ENCODE measurements around the gene SBDS.
"Not testable (repeated sequence)": the region's sequence is repeated elsewhere in the genome, so short reads cannot be mapped to it uniquely, and the experiment has no call there.

The SBDS gene

GRCh38 chr7:67014076-67014622 is 18.8 kb upstream of the SBDS start:
- in situ Hi-C loops (cut with MboI; ENCODE audit: low sequenced_read_pairs); H3K4me1 ChIP-seq: not testable (repeated sequence)
- peaks cover 24% of the 10 kb centered on the region for H3K36me3 ChIP-seq (replicated peaks)

GRCh38 chr7:67009677-67010076 is 14.3 kb upstream of the SBDS start:
- H3K27me3 ChIP-seq (ENCODE audit: low read depth); DNase-seq (ENCODE audit: low spot score in 2 of 2); H3K4me3 ChIP-seq; H3K9me3 ChIP-seq; in situ Hi-C loops (cut with MboI; ENCODE audit: low sequenced_read_pairs); H3K4me1 ChIP-seq: not testable (repeated sequence)
- H3K36me3 ChIP-seq (replicated peaks): peaks cover 15% of the 10 kb centered on the region

More at GRCh38 chr7:67014076-67014622, 18.8 kb upstream of the SBDS start:
- not testable (repeated sequence) for H3K9me3 ChIP-seq; H3K4me3 ChIP-seq; H3K27me3 ChIP-seq (ENCODE audit: low read depth); DNase-seq (ENCODE audit: low spot score in 2 of 2)

- Histone ChIP-seq H3K4me3 (no peak overlapping the region), H3K27me3 (ENCODE audit: low read depth) (no peaks in the 10 kb centered on the region), H3K36me3 (replicated peaks) (peaks cover 14% of the 10 kb centered on the region), H3K4me1 (no peaks in the 10 kb centered on the region), H3K9me3 (no peaks in the 10 kb centered on the region)
- in situ Hi-C loops (cut with MboI; ENCODE audit: low sequenced_read_pairs): no loop called here
- DNase-seq (ENCODE audit: low spot score in 2 of 2): no peak
Observed at GRCh38 chr7:67008260-67008659, 12.9 kb upstream of the SBDS start.

- DNase-seq (ENCODE audit: low spot score in 2 of 2): peak in 1 of 2 experiments; percentile 14
- Histone ChIP-seq H3K27me3 (ENCODE audit: low read depth) (no peaks in the 10 kb centered on the region), H3K4me3 (no peak overlapping the region), H3K9me3 (no peaks in the 10 kb centered on the region), H3K36me3 (replicated peaks) (peaks cover 12% of the 10 kb centered on the region), H3K4me1 (no peaks in the 10 kb centered on the region)
- in situ Hi-C loops (cut with MboI; ENCODE audit: low sequenced_read_pairs): no loop called here
Observed at GRCh38 chr7:67006965-67007364, 11.6 kb upstream of the SBDS start.

GRCh38 chr7:67004145-67004544 is 8.8 kb upstream of the SBDS start:
- H3K4me1 ChIP-seq; in situ Hi-C loops (cut with MboI; ENCODE audit: low sequenced_read_pairs); H3K27me3 ChIP-seq (ENCODE audit: low read depth); H3K4me3 ChIP-seq; DNase-seq (ENCODE audit: low spot score in 2 of 2); H3K36me3 ChIP-seq (replicated peaks); H3K9me3 ChIP-seq: not testable (repeated sequence)

- H3K27me3 ChIP-seq (ENCODE audit: low read depth); H3K36me3 ChIP-seq (replicated peaks); in situ Hi-C loops (cut with MboI; ENCODE audit: low sequenced_read_pairs); H3K4me1 ChIP-seq; H3K4me3 ChIP-seq; H3K9me3 ChIP-seq; DNase-seq (ENCODE audit: low spot score in 2 of 2): not testable (repeated sequence)
Observed at GRCh38 chr7:67000601-67001258, 5.3 kb upstream of the SBDS start.

GRCh38 chr7:66996444-66997191 is 1.2 kb upstream of the SBDS start, which contains the start of gene TYW1:
Gene TYW1, plus strand, starts transcription at chr7:66996833. Its CDS starts 146 bp downstream, at chr7:66996979.
- H3K36me3 ChIP-seq (replicated peaks): peaks cover 13% of the 10 kb centered on the region
- peak within 1 kb of the TSS; percentile 92 for H3K4me3 ChIP-seq
- in situ Hi-C loops (cut with MboI; ENCODE audit: low sequenced_read_pairs); H3K4me1 ChIP-seq; H3K9me3 ChIP-seq; H3K27me3 ChIP-seq (ENCODE audit: low read depth): not testable (repeated sequence)
- peak; percentile 94 to 99 for DNase-seq (ENCODE audit: low spot score in 2 of 2)

GRCh38 chr7:66994691-66995049 is 716 bp downstream of the SBDS start:
- H3K9me3 ChIP-seq; H3K27me3 ChIP-seq (ENCODE audit: low read depth); in situ Hi-C loops (cut with MboI; ENCODE audit: low sequenced_read_pairs); H3K4me1 ChIP-seq: not testable (repeated sequence)
- peak; percentile 9 to 54 for DNase-seq (ENCODE audit: low spot score in 2 of 2)
- peak overlapping the region; percentile 92 for H3K4me3 ChIP-seq
- H3K36me3 ChIP-seq (replicated peaks): peaks cover 19% of the 10 kb centered on the region

GRCh38 chr7:66994051-66994450 is 1.3 kb downstream of the SBDS start:
- peak overlapping the region; percentile 92 for H3K4me3 ChIP-seq
- H3K4me1 ChIP-seq; in situ Hi-C loops (cut with MboI; ENCODE audit: low sequenced_read_pairs); DNase-seq (ENCODE audit: low spot score in 2 of 2); H3K27me3 ChIP-seq (ENCODE audit: low read depth); H3K9me3 ChIP-seq: not testable (repeated sequence)
- peaks cover 19% of the 10 kb centered on the region for H3K36me3 ChIP-seq (replicated peaks)

- H3K4me1 ChIP-seq; in situ Hi-C loops (cut with MboI; ENCODE audit: low sequenced_read_pairs); H3K4me3 ChIP-seq; H3K9me3 ChIP-seq; H3K27me3 ChIP-seq (ENCODE audit: low read depth); DNase-seq (ENCODE audit: low spot score in 2 of 2): not testable (repeated sequence)
- peaks cover 31% of the 10 kb centered on the region for H3K36me3 ChIP-seq (replicated peaks)
Observed at GRCh38 chr7:66989552-66989951, 5.8 kb downstream of the SBDS start.

GRCh38 chr7:66980336-66980735 is 15.1 kb downstream of the SBDS start:
- in situ Hi-C loops (cut with MboI; ENCODE audit: low sequenced_read_pairs); H3K4me3 ChIP-seq; DNase-seq (ENCODE audit: low spot score in 2 of 2): not testable (repeated sequence)

GRCh38 chr7:66979013-66979412 is 16.4 kb downstream of the SBDS start:
- not testable (repeated sequence) for DNase-seq (ENCODE audit: low spot score in 2 of 2)

More at GRCh38 chr7:66980336-66980735, 15.1 kb downstream of the SBDS start:
- H3K36me3 ChIP-seq (replicated peaks); H3K27me3 ChIP-seq (ENCODE audit: low read depth); H3K9me3 ChIP-seq; H3K4me1 ChIP-seq: not testable (repeated sequence)

GRCh38 chr7:66978312-66978711 is 17.1 kb downstream of the SBDS start:
- H3K9me3 ChIP-seq; in situ Hi-C loops (cut with MboI; ENCODE audit: low sequenced_read_pairs); H3K4me3 ChIP-seq; H3K4me1 ChIP-seq; H3K36me3 ChIP-seq (replicated peaks); DNase-seq (ENCODE audit: low spot score in 2 of 2); H3K27me3 ChIP-seq (ENCODE audit: low read depth): not testable (repeated sequence)

More at GRCh38 chr7:66979013-66979412, 16.4 kb downstream of the SBDS start:
- H3K4me1 ChIP-seq; H3K9me3 ChIP-seq; H3K27me3 ChIP-seq (ENCODE audit: low read depth); H3K4me3 ChIP-seq; in situ Hi-C loops (cut with MboI; ENCODE audit: low sequenced_read_pairs); H3K36me3 ChIP-seq (replicated peaks): not testable (repeated sequence)

GRCh38 chr7:66974986-66975590 is 20.3 kb downstream of the SBDS start:
- peak in 1 of 2 experiments; percentile 40 for DNase-seq (ENCODE audit: low spot score in 2 of 2)
- peaks cover 2% of the 10 kb centered on the region; the same call in 1 of the 2 replicates for H3K9me3 ChIP-seq
- H3K27me3 ChIP-seq (ENCODE audit: low read depth): no peaks in the 10 kb centered on the region
- no peak overlapping the region for H3K4me3 ChIP-seq
- no peaks in the 10 kb centered on the region for H3K36me3 ChIP-seq (replicated peaks)
- in situ Hi-C loops (cut with MboI; ENCODE audit: low sequenced_read_pairs): no loop called here
- H3K4me1 ChIP-seq: no peaks in the 10 kb centered on the region
